Measurements from ENCODE around the gene DNAI4. TPM values are rescaled to one million over a fixed set of nuclear protein-coding genes. Genes with fewer than 3 reads are reported as not detected.

The DNAI4 gene
- polyA plus RNA-seq, 1 of the 3 experiments (the other 2 are of a cell fraction): 1.3 TPM

GRCh38 chr1:66778969-66779368, 145.7 kb downstream of the DNAI4 start (continued):
- TF ChIP-seq RCOR1 (IDR thresholded peaks at IDR 0.05; ENCODE audit: low read length) (no peak), MAX (IDR thresholded peaks at IDR 0.05; ENCODE audit: low read depth) (no peak)
- TF ChIP-seq, protein P1, sequence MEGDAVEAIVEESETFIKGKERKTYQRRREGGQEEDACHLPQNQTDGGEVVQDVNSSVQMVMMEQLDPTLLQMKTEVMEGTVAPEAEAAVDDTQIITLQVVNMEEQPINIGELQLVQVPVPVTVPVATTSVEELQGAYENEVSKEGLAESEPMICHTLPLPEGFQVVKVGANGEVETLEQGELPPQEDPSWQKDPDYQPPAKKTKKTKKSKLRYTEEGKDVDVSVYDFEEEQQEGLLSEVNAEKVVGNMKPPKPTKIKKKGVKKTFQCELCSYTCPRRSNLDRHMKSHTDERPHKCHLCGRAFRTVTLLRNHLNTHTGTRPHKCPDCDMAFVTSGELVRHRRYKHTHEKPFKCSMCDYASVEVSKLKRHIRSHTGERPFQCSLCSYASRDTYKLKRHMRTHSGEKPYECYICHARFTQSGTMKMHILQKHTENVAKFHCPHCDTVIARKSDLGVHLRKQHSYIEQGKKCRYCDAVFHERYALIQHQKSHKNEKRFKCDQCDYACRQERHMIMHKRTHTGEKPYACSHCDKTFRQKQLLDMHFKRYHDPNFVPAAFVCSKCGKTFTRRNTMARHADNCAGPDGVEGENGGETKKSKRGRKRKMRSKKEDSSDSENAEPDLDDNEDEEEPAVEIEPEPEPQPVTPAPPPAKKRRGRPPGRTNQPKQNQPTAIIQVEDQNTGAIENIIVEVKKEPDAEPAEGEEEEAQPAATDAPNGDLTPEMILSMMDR (IDR thresholded peaks at IDR 0.05): no peak

DNA sequence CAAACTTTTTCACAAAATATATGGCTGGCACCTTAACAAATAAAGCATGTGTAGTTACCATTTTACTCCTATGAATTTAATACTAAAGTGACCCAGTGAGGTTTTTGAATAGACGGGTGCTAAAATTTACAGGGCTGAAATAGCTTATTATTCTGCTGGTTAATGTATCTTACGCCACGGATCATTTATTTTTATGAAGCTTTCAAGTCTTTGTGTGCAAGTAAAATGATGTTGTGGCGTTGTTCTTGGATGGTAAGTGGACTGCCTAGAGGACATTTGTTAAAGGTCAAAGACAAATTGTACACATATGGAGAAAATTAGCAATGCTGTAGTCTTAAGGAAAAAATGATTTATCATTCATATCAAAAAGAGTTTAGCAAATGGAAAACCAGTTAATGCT, 146.4 kb downstream of the DNAI4 start:
- H3K4me2 ChIP-seq: no peak overlapping the region
- H3K9ac ChIP-seq: no peak overlapping the region
- no peaks in the 10 kb centered on the region for H3K27me3 ChIP-seq (ENCODE audit: insufficient read depth)
- TF ChIP-seq SIN3A (IDR thresholded peaks at IDR 0.05; ENCODE audit: borderline replicate concordance, low read depth, low read length) (no peak), GATA2 (CRISPR knock-in tag; IDR thresholded peaks at IDR 0.05) (0 out of 2 replicates have a peak, but pooled peaks have one; percentile 7), MEF2A (IDR thresholded peaks at IDR 0.05; ENCODE audit: borderline replicate concordance, low read depth) (no peak)
- ChIA-PET POLR2A (no interaction called here), CTCF (interaction anchor here (1.0 to 2.3 kb wide), 3 partner anchors 13 to 371 kb away, joined by 3 to 11 read pairs (median 4); no protein-coding TSS in a partner anchor)
- WGBS (ENCODE audit: low lambda C conversion rate): 60% methylated on average over 4 of the region's 4 CpGs
- no peaks in the 10 kb centered on the region for H3K79me2 ChIP-seq (ENCODE audit: insufficient read depth)
- no peaks in the 10 kb centered on the region for H3F3A ChIP-seq (replicated peaks; ENCODE audit: insufficient read depth)
- H3K4me3 ChIP-seq (ENCODE audit: low read depth in 2 of 2, low read length in 1 of 2): no peak overlapping the region
- no peaks in the 10 kb centered on the region for H3K9me2 ChIP-seq
- H3K4me1 ChIP-seq (ENCODE audit: control insufficient read depth in 1 of 2, insufficient read depth in 2 of 2, low read depth in 1 of 2, low read length in 1 of 2): no peaks in the 10 kb centered on the region; a peak in 2 of 4 replicates
- no peaks in the 10 kb centered on the region for H3K9me3 ChIP-seq
- H2AFZ ChIP-seq (ENCODE audit: low read depth): no peak overlapping the region
- H4K20me1 ChIP-seq (ENCODE audit: insufficient read depth): no peaks in the 10 kb centered on the region
- H3K27ac ChIP-seq (ENCODE audit: low read depth in 2 of 2, low read length in 1 of 2): peak overlapping the region in 1 of 2 experiments; percentile 11; a peak in 2 of 4 replicates
- no peaks in the 10 kb centered on the region for H3K36me3 ChIP-seq (replicated peaks in 1 of 2; ENCODE audit: control insufficient read depth in 1 of 2, insufficient read depth in 2 of 2, low read length in 1 of 2)
- no peak for DNase-seq

GRCh38 chr1:66777831-66778230, 146.8 kb downstream of the DNAI4 start:
- H3K4me2 ChIP-seq: no peak overlapping the region
- no peaks in the 10 kb centered on the region for H3K36me3 ChIP-seq (replicated peaks in 1 of 2; ENCODE audit: control insufficient read depth in 1 of 2, insufficient read depth in 2 of 2, low read length in 1 of 2)
- CTCF ChIA-PET: interaction anchor here (0.8 to 2.3 kb wide), 3 partner anchors 12 to 371 kb away, joined by 3 to 11 read pairs (median 3); no protein-coding TSS in a partner anchor

More at GRCh38 chr1:66777831-66778230, 146.8 kb downstream of the DNAI4 start:
- no peaks in the 10 kb centered on the region for H3K9me2 ChIP-seq
- no peak overlapping the region for H3K4me3 ChIP-seq (ENCODE audit: low read depth in 2 of 2, low read length in 1 of 2)
- no peak overlapping the region for H3K9ac ChIP-seq
- POLR2A ChIA-PET: no interaction called here
- no peaks in the 10 kb centered on the region for H3K27me3 ChIP-seq (ENCODE audit: insufficient read depth)
- WGBS (ENCODE audit: low lambda C conversion rate): 50% methylated on average over 3 of the region's 3 CpGs
- TF ChIP-seq, protein P2, sequence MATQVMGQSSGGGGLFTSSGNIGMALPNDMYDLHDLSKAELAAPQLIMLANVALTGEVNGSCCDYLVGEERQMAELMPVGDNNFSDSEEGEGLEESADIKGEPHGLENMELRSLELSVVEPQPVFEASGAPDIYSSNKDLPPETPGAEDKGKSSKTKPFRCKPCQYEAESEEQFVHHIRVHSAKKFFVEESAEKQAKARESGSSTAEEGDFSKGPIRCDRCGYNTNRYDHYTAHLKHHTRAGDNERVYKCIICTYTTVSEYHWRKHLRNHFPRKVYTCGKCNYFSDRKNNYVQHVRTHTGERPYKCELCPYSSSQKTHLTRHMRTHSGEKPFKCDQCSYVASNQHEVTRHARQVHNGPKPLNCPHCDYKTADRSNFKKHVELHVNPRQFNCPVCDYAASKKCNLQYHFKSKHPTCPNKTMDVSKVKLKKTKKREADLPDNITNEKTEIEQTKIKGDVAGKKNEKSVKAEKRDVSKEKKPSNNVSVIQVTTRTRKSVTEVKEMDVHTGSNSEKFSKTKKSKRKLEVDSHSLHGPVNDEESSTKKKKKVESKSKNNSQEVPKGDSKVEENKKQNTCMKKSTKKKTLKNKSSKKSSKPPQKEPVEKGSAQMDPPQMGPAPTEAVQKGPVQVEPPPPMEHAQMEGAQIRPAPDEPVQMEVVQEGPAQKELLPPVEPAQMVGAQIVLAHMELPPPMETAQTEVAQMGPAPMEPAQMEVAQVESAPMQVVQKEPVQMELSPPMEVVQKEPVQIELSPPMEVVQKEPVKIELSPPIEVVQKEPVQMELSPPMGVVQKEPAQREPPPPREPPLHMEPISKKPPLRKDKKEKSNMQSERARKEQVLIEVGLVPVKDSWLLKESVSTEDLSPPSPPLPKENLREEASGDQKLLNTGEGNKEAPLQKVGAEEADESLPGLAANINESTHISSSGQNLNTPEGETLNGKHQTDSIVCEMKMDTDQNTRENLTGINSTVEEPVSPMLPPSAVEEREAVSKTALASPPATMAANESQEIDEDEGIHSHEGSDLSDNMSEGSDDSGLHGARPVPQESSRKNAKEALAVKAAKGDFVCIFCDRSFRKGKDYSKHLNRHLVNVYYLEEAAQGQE (IDR thresholded peaks at IDR 0.05; ENCODE audit: low read depth, low read length): no peak
- TF ChIP-seq RCOR1 (IDR thresholded peaks at IDR 0.05; ENCODE audit: low read length): no peak
- no peak for TF ChIP-seq EP300 (IDR thresholded peaks at IDR 0.05; ENCODE audit: borderline replicate concordance in 1 of 2, low read depth in 1 of 2, low read length in 1 of 2)
- TF ChIP-seq POLR2AphosphoS5 (IDR thresholded peaks at IDR 0.05; ENCODE audit: low read depth, low read length): no peak
- TF ChIP-seq YY1 (IDR thresholded peaks at IDR 0.05; ENCODE audit: low read depth): no peak
- no peak for DNase-seq
- H3K4me1 ChIP-seq (ENCODE audit: control insufficient read depth in 1 of 2, insufficient read depth in 2 of 2, low read depth in 1 of 2, low read length in 1 of 2): no peaks in the 10 kb centered on the region; a peak in 2 of 4 replicates
- no peaks in the 10 kb centered on the region for H3F3A ChIP-seq (replicated peaks; ENCODE audit: insufficient read depth)
- no peaks in the 10 kb centered on the region for H3K79me2 ChIP-seq (ENCODE audit: insufficient read depth)
- H3K27ac ChIP-seq (ENCODE audit: low read depth in 2 of 2, low read length in 1 of 2): peak overlapping the region in 1 of 2 experiments; percentile 11; a peak in 2 of 4 replicates
- H4K20me1 ChIP-seq (ENCODE audit: insufficient read depth): no peaks in the 10 kb centered on the region
- H3K9me3 ChIP-seq: no peaks in the 10 kb centered on the region
- H2AFZ ChIP-seq (ENCODE audit: low read depth): no peak overlapping the region
